HG03354 (cell line): ENCODE measurements around the gene TAS1R2.

Experiments used
- ATAC-seq: cut with Tn5 transposase; IDR thresholded peaks from one replicate; pipeline ENCODE4 v1.9.1; 2021; ENCODE audit warnings: mild to moderate bottlenecking; ENCODE audit not compliant: unreplicated experiment, poor library complexity, severe bottlenecking

Gene TAS1R2

DNA sequence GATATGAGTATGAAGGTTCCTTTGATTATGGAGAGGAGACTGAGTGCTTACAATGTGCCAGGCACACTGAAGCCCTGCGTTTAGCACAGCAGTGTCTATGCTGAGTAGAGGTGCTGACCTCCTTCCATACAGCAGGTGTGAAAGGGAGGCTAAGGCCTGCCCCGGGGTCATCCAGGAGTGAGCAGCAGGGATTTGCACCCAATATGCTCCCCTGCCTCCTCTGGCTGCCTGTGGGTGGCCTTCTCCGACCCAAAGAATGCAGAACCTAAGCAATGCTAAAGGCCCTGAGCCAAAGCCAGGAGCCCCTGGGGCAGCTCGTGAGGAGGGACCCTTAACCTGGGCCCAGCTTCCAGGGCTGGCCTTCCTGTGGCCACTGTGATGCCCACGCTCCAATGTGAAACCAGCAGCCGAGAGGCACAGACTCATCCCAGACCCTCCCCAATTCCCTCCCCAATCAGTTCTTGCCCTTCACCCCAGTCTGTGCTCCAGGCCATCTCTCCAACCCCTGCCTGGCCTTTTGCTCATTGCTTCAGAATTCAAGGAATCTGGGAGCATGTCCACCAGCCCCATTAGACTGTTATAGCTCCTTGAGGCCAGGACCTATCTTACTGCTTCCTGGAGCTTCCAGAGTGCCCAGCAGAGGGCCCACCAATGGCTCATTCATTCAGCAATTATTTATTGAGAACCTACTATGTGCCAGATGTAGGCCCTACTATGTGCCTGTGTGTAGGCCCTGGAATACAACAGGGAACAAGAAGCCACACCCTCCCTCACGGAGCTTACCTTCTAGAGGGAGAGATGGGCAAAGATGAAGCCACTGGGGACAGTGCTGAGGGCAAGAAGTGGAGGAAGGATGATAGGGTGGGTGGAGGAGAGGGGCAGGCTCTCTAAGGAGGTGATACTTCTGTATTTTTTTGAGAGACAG is 53.3 kb downstream of the TAS1R2 start:
- no peak for ATAC-seq

DNA sequence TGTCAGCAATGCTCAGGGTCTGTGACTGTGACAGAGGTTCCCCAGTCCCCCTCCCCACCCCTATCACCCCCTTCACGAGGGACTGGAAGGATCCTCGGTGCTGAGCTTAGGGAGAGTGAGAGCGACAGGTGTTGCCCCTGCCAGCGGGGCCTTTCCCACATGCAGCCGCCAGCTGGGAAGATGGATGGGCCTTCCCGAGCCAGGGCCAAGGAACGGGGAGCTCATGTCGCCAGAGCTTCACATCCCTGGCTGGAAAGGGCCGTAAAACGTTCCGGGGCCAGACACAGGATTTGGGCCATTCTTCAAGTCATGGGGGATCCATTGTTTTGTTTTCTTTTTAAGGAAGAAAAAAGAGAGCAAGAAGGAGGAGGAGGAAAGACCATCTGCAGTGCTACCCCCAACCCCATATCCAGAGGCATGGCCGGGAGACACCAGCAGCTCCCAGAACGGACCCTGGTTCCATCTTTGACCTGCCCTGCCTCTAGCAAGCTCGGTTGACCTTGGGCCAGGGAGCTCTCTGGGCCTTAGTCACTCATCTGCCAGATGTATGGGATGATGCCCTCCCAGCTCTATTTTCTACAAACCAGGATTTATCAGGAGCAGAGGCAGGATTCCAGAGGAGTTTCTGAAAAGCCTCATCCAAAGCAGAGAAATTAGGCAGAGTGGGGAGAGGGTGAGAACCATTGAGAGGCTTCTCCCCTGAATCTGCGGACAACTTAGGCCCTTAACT is 54.1 kb downstream of the TAS1R2 start:
- no peak for ATAC-seq

DNA sequence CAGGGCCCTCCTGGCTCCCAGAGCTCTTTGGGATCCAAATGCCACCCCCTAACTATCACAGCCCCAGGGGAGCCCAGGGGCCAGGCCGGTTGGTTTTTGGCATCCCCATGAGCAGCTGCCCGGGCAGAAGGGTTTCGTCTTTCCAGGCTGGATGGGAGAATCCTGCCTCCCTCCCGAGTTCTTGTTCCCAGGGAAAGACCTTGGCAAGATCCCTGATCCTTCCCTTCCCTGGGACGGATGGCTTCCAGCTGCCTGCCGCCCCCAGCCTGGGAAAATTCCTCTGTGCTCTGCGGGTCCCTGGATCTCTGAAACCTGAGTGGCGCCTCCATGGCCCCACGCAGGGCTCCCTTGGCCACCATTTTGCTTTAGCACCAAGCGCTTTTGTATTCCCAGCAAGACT is 55.6 kb downstream of the TAS1R2 start:
- no peak for ATAC-seq

DNA sequence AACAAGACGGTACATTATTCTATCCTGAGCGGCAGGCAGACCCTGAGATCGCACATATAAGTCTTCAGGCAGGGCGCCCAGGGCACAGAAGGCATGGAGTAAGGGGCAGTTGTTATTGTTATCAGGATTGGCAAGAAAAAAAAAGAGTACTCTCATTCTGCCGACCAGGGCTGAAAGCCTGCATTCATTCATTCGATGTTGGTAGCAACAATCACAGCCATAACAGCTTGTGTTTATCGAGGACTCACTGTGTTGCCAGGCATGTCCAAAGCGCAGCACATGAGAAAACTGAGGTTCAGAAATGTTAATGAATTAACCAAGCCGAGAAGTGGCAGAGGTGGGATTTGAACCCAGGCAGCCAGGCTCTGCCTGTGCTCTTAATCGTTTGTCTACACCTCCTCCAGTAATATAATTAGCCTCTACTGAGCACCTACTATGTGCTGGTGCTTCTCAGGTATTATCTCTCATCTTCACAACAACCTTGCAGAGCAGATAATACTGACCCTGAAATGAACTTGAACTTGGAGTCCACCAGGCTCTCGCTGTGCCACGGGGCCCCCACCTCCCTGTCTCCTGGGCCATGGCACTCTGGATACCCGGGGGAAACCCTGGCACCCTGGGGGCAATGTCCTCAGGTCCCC is 56.2 kb downstream of the TAS1R2 start:
- no peak for ATAC-seq

DNA sequence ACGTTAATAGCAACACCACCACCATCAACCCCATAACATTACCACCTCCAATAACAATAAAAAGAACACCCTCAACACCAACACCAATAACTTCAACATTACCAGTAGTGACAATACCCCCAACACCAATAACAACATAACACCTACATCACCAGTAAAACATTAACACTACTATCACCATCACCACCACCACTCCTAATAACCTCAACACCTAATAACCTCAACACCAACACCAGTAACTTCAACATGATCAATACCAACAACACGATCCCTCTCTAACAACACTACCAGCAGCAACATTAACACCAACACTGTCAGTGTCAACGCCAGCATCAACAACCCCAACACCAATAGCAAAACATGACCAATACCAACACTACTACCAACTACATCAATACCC is 57.2 kb downstream of the TAS1R2 start:
- ATAC-seq: no peak

DNA sequence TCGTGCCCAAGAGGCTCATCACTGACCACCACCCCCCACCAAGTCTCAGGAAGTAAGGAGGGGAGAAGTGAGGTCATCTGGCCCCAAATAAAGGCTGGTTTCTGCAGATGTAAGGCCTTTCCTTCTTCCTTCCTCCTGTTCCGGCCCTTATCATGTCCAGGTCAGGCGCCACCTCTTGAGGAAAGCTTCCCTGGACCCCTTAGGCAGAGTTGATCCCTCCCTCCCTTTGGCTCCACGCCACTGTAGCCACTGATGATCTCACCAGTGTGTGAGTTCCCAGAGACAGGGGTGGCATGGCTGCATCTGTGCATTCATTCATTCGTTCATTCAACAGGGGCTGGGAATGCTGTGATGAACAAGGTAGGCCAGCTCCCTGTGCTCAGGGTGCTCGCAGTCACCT is 59.2 kb downstream of the TAS1R2 start:
- ATAC-seq: no peak

DNA sequence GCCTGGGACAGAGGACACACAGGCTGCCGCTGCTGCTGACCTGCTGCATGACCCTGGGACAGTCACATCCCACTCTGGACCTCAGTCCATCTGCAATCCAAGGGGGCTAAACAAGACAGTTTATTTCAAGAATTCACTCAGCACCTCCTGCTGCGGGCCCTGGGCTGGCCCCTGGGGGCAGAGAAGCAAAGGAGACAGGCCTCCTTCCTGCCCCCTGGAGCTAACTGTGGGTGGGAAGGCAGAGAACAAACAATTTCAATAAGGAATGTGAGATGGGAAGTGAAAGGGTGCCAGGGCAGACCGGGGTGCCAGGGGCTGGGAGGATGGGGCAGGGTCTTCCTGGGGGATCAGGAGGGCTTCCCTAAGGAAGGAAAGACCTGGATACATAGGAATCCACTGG is 60.0 kb downstream of the TAS1R2 start:
- no peak for ATAC-seq

DNA sequence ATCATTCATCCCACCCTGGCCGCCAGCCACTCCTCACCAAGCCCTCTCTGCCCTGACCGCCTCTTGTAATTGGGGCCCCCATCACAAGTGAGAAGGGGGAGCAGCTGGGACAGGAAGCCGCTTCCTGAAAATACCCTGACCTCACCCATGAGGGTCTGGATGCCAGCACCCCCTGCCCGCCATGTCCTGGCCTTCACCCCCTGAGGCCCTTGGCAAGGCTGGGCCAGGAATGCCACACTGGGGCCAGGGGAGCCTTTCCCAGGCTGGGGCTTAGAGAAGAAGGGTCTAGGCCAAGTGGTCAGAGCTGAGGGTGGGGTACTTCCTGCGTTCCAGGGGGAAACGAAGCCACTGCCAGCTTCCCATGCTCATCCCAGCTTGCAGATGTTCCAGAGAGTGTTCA is 60.5 kb downstream of the TAS1R2 start:
- no peak for ATAC-seq

DNA sequence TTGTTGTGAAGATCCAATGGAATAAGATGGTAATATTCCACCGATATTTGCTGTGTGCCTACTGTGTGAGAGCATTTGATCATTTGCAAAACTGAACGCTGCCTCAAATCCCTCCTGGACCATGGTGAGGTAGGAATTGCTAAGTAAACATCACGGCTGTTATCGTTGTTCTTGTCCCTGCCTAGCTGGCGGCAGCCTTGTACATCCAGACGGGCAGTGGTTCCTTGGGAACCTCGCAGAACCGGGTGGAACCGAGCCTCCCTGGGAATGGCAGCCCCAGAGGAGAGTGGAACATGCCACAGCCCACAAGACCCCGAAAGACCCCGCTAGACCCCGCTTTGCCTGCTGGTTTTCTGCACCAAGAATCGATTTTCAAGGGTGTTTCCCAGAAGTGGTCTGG is 60.9 kb downstream of the TAS1R2 start:
- no peak for ATAC-seq

DNA sequence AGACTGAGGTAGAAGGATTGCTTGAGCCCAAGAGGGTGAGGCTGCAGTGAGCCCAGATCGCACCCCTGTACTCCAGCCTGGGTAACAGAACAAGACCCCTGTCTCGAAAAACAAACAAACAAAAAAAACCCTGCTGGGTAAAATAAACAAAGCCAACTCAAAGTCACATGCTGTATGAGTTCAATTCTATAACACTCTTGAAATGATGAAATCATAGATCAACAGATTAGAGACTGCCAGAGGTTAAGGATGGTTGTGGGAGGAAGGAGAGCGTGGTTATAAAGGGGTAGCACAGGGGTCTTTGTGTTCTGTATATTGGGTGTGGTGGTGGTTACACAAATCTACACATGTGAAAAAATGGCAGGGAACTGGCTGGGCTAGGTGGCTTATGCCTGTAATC is 62.5 kb downstream of the TAS1R2 start:
- no peak for ATAC-seq

DNA sequence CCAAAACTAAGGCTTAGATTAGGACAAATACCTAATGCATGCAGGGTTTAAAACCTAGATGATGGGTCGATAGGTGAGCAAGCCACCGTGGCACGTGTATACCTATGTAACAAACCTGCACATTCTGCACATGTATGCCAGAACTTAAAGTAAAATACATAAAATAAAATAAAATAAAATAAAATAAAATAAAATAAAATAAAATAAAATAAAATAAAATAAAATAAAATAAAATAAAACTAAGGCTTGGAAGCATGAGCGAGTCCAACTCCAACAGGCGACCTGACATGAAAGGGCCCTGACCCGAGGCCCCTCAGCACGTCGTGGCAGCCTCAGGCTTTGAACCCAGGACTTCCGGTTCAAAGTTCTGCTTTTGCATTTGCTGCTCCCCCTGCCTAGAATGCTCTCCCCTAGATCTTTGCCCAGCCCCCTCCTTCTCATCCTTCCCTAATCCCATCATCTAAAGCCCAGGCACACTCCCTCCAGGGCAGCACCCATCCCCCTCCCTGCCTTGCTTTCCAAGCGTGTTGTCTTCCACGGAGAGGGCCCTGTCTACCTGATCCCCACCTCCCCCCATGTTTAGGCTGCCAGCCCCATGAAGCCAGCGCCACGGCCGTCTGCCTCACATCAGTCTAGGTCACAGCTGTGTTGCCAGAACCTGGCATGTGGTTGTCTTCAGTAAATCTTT is 64.3 kb downstream of the TAS1R2 start:
- ATAC-seq: no peak

DNA sequence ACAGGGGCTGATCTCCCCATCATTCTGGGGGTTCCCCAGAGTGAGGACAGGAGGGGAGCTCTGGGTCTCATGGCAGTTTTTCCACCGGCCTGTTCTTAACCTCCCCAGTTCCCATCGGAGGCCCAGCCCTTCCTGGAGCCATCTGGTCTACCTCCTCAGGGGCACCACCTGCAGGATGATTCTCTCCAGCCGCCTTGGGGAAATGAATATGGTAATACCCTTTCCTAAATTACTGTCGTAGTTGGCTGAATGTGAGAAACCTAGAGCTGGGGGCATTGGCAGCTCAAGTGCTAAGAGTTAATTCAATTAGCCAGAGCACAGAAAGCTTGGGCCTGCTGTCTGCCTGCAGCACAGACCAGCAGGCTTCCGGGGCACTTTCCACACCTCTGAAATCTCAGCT is 64.9 kb downstream of the TAS1R2 start:
- ATAC-seq: no peak

DNA sequence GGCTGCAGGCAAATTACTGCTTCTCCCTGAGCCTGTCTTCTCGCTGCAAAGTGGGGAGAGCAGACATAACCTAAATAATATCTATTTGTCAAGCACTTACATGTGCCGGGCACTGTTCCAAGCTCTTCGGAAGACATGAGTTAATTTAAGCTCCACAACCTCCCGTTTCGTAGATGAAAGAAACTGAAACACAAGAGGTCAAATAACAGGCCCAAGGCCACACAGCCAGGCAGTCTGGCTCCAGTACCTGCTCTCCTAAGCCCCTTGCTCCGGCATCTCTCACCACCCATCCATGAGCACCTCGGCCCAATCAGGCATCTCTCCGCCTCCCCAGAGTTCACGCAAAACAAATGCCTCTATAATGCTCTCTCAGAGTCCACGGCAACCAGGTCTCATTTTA is 65.4 kb downstream of the TAS1R2 start:
- ATAC-seq: no peak

DNA sequence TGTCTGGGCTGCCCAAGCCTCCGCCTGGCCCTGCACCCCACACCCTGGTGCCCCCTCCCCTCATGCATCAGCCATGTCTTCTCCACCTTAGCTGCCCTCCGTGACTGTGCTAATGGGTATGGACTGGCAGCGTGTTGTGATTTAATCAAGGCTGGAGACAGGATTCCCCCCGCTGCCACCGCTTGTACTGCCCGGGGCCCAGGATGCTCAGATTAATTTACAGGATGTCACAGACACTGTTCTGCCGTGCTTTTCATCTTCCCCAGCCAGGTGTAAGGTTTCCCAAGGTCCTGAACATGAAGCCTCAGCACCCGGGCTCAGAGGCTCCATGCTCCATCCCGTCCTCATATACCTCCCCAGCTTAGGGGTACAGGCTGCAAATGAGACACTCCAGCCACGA is 66.3 kb downstream of the TAS1R2 start:
- no peak for ATAC-seq

DNA sequence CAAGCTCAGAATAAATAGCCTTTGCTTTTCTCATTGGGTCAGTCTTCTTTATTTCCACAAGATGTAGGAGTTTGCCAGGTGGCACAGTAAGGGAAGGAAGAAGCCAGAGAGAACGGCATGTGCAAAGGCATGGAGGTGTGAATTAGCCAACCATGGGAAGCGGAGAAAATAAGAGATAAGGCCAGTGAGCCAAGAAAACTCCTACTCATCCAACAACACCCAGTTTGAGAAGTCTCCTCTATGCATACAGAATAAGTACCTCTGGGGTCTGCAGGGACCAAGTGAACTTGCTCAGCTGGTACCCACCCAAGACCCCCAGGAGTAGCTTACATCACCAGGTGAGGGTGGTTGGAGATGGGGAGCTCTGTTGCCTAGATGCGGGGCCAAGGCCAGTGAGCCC is 66.7 kb downstream of the TAS1R2 start:
- ATAC-seq: no peak
